ENCODE data around the gene CCHCR1. TPM values are rescaled to one million over a fixed set of nuclear protein-coding genes. Genes with fewer than 3 reads are reported as not detected.

The CCHCR1 gene
- total and polyA plus RNA-seq, 2 of the 13 experiments (the other 11 are each of a cell fraction or from before 2014, with no cell fraction given): 14.6 to 28.2 TPM

DNA sequence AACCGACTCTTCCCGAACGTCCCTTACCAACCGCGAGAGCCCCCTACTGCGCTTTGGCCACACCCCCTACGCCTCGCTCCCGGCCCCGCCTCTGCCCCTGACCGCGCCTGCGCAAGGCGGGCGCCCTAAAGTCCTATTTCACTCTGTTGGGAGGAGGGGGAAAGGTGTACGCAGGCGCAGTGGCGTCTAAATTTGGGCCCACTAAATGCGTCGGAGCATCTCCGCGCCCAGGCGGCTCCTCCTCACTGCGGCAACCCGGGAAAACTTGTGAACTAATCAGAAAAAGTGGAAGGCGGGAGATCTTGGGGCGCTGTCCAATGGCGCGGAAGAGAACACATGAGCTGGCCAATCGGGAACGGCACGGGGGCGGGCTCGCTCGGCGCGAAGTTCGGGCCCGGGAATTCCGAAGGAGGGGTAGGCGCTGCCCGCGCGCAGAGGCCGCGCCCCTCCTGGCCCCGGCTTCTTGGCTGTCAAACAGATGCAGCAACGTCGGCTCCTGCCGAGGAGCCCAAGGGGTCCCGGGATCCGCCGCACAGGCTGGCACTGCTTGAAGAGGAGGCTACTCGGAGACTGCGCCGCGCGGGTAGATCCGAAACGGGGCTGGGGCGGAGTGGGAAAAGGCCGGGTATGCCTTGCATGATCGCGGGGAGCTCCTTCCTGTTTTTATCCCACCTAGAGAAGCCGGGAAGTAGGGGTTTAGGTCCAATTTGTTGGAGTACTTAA lies 699 bp upstream of the CCHCR1 start, which contains the start of gene TCF19 (continued):
- TF ChIP-seq TERF1 (CRISPR knock-in tag; IDR thresholded peaks at IDR 0.05) (no peak), ONECUT2 (CRISPR knock-in tag; IDR thresholded peaks at IDR 0.05) (no peak), ZNF598 (CRISPR knock-in tag; IDR thresholded peaks at IDR 0.05; ENCODE audit: borderline replicate concordance) (peak; percentile 76; the same call in 1 of the 2 replicates), RBM39 (IDR thresholded peaks at IDR 0.05; ENCODE audit: low read depth, low read length, poor library complexity, severe bottlenecking) (peak; percentile 50), ARNT2 (CRISPR knock-in tag; IDR thresholded peaks at IDR 0.05; ENCODE audit: low read depth) (peak; percentile 94), MZF1 (CRISPR knock-in tag; IDR thresholded peaks at IDR 0.05; ENCODE audit: borderline replicate concordance) (no peak), ZNF883 (CRISPR knock-in tag; IDR thresholded peaks at IDR 0.05; ENCODE audit: not compliant biosample characterization) (peak; percentile 30), ATF4 (CRISPR knock-in tag; IDR thresholded peaks at IDR 0.05) (peak in 1 of 2 experiments; percentile 85; a peak in 2 of 4 replicates), FOXK1 (CRISPR knock-in tag; IDR thresholded peaks at IDR 0.05; ENCODE audit: borderline replicate concordance, low read depth) (peak; percentile 63; the same call in 1 of the 2 replicates), ZNF891 (CRISPR knock-in tag; IDR thresholded peaks at IDR 0.05) (0 out of 2 replicates have a peak, but pooled peaks have one; percentile 8), BORCS8-MEF2B (CRISPR knock-in tag; IDR thresholded peaks at IDR 0.05) (peak; percentile 95; the same call in 1 of the 2 replicates), MIER3 (CRISPR knock-in tag; IDR thresholded peaks at IDR 0.05; ENCODE audit: borderline replicate concordance) (peak; percentile 16; the same call in 1 of the 2 replicates), MAFG (CRISPR knock-in tag; IDR thresholded peaks at IDR 0.05) (no peak), MXD3 (CRISPR knock-in tag; IDR thresholded peaks at IDR 0.05) (peak; percentile 24; the same call in 1 of the 2 replicates), CREB3 (CRISPR knock-in tag; IDR thresholded peaks at IDR 0.05) (no peak), MAFF (IDR thresholded peaks at IDR 0.05; ENCODE audit: low read depth, low read length) (peak; percentile 21; the same call in 1 of the 2 replicates), ARID2 (CRISPR knock-in tag; IDR thresholded peaks at IDR 0.05; ENCODE audit: borderline replicate concordance) (peak; percentile 80; the same call in 1 of the 2 replicates), CCDC6 (CRISPR knock-in tag; IDR thresholded peaks at IDR 0.05) (peak; percentile 80; the same call in 1 of the 2 replicates), ZNF547 (CRISPR knock-in tag; IDR thresholded peaks at IDR 0.05) (peak; percentile 85), NCOA1 (CRISPR knock-in tag; IDR thresholded peaks at IDR 0.05) (0 out of 2 replicates have a peak, but pooled peaks have one; percentile 28), THYN1 (CRISPR knock-in tag; IDR thresholded peaks at IDR 0.05; ENCODE audit: borderline replicate concordance, low read depth) (0 out of 2 replicates have a peak, but pooled peaks have one; percentile 60)
- TF ChIP-seq, protein P1, sequence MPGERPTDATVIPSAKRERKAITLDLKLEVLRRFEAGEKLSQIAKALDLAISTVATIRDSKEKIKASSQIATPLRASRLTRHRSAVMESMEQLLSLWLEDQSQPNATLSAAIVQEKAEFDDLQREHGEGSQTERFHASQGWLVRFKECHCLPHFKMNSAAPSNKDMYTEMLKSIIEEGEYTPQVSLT (CRISPR knock-in tag; IDR thresholded peaks at IDR 0.05; ENCODE audit: borderline replicate concordance, low read depth): peak; percentile 34; the same call in 1 of the 2 replicates
- TF ChIP-seq, protein P2, sequence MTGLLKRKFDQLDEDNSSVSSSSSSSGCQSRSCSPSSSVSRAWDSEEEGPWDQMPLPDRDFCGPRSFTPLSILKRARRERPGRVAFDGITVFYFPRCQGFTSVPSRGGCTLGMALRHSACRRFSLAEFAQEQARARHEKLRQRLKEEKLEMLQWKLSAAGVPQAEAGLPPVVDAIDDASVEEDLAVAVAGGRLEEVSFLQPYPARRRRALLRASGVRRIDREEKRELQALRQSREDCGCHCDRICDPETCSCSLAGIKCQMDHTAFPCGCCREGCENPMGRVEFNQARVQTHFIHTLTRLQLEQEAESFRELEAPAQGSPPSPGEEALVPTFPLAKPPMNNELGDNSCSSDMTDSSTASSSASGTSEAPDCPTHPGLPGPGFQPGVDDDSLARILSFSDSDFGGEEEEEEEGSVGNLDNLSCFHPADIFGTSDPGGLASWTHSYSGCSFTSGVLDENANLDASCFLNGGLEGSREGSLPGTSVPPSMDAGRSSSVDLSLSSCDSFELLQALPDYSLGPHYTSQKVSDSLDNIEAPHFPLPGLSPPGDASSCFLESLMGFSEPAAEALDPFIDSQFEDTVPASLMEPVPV (CRISPR knock-in tag; IDR thresholded peaks at IDR 0.05): peak; percentile 88

Measured in HepG2 (cell line).